ENCODE results near the gene B4GALT3.
A peak's percentile ranks its signal among the peaks of the same experiment; 100 is the strongest.

B4GALT3 gene

GRCh38 chr1:161190962-161191521, 13.7 kb upstream of the B4GALT3 start:
- Histone ChIP-seq H3K27me3 (replicated peaks; ENCODE audit: control insufficient read depth, insufficient read depth, low read length) (no peaks in the 10 kb centered on the region), H3K36me3 (ENCODE audit: control insufficient read depth, insufficient read depth, low read length) (no peaks in the 10 kb centered on the region), H3K4me3 (replicated peaks; ENCODE audit: low read depth, low read length) (no peak overlapping the region)
- DNase-seq (ENCODE audit: extremely low read depth, insufficient read length): no peak
- no peak for TF ChIP-seq CTCF (IDR thresholded peaks at IDR 0.05; ENCODE audit: insufficient read depth, low read length, poor library complexity, severe bottlenecking)

GRCh38 chr1:161189036-161189435, 11.7 kb upstream of the B4GALT3 start:
- DNase-seq (ENCODE audit: extremely low read depth, insufficient read length): no peak
- Histone ChIP-seq H3K27me3 (replicated peaks; ENCODE audit: control insufficient read depth, insufficient read depth, low read length) (no peaks in the 10 kb centered on the region), H3K36me3 (ENCODE audit: control insufficient read depth, insufficient read depth, low read length) (no peaks in the 10 kb centered on the region), H3K4me3 (replicated peaks; ENCODE audit: low read depth, low read length) (no peak overlapping the region)
- TF ChIP-seq CTCF (IDR thresholded peaks at IDR 0.05; ENCODE audit: insufficient read depth, low read length, poor library complexity, severe bottlenecking): no peak

GRCh38 chr1:161188381-161188780, 11.1 kb upstream of the B4GALT3 start:
- no peak overlapping the region for H3K4me3 ChIP-seq (replicated peaks; ENCODE audit: low read depth, low read length)
- no peaks in the 10 kb centered on the region for H3K36me3 ChIP-seq (ENCODE audit: control insufficient read depth, insufficient read depth, low read length)
- no peak for DNase-seq (ENCODE audit: extremely low read depth, insufficient read length)

GRCh38 chr1:161187311-161187710, 10.0 kb upstream of the B4GALT3 start:
- TF ChIP-seq CTCF (IDR thresholded peaks at IDR 0.05; ENCODE audit: insufficient read depth, low read length, poor library complexity, severe bottlenecking): no peak
- Histone ChIP-seq H3K4me3 (replicated peaks; ENCODE audit: low read depth, low read length) (no peak overlapping the region), H3K36me3 (ENCODE audit: control insufficient read depth, insufficient read depth, low read length) (no peaks in the 10 kb centered on the region), H3K27me3 (replicated peaks; ENCODE audit: control insufficient read depth, insufficient read depth, low read length) (no peaks in the 10 kb centered on the region)
- DNase-seq (ENCODE audit: extremely low read depth, insufficient read length): no peak

More at GRCh38 chr1:161188381-161188780, 11.1 kb upstream of the B4GALT3 start:
- H3K27me3 ChIP-seq (replicated peaks; ENCODE audit: control insufficient read depth, insufficient read depth, low read length): no peaks in the 10 kb centered on the region
- no peak for TF ChIP-seq CTCF (IDR thresholded peaks at IDR 0.05; ENCODE audit: insufficient read depth, low read length, poor library complexity, severe bottlenecking)

- Histone ChIP-seq H3K36me3 (ENCODE audit: control insufficient read depth, insufficient read depth, low read length) (no peaks in the 10 kb centered on the region), H3K27me3 (replicated peaks; ENCODE audit: control insufficient read depth, insufficient read depth, low read length) (no peaks in the 10 kb centered on the region), H3K4me3 (replicated peaks; ENCODE audit: low read depth, low read length) (peak overlapping the region; percentile 19; the same call in 1 of the 2 replicates)
- peak; percentile 79 for DNase-seq (ENCODE audit: extremely low read depth, insufficient read length)
- TF ChIP-seq CTCF (IDR thresholded peaks at IDR 0.05; ENCODE audit: insufficient read depth, low read length, poor library complexity, severe bottlenecking): no peak
Measured at GRCh38 chr1:161185732-161186311, 8.5 kb upstream of the B4GALT3 start.
